Calu3 (cell line): ENCODE data around the gene CLCF1. TPM values are rescaled to one million over a fixed set of nuclear protein-coding genes. Genes with fewer than 3 reads are reported as not detected.

Experiments used
- BruUV-seq: library from RNA; stranded (reverse); fragments of 400-500 nt; replicated peaks from 2 replicates; lab custom pipeline; 2021; lab: Mats Ljungman, UMichigan
- CTCF ChIA-PET: fragments of 300-600 bp; sonication (Branson Sonifier 250); formaldehyde crosslinking; loops from one replicate; lab custom pipeline; 2022; ENCODE audit warnings: antibody characterized with exemption; lab: Charles Lee
- DNase-seq: peaks from one replicate; pipeline ENCODE4 v3.0.0; 2022
- H3K27ac Mint-ChIP-seq: one replicate; pipeline ENCODE4 v1.8.0; 2022; ENCODE audit warnings: mixed read lengths; ENCODE audit not compliant: unreplicated experiment
- H3K27me3 Mint-ChIP-seq: one replicate; pipeline ENCODE4 v1.8.0; 2022; ENCODE audit warnings: mixed read lengths; ENCODE audit not compliant: unreplicated experiment
- H3K36me3 Mint-ChIP-seq: one replicate; pipeline ENCODE4 v1.8.0; 2022; ENCODE audit warnings: mild to moderate bottlenecking, moderate library complexity, mixed read lengths; ENCODE audit not compliant: insufficient read depth, unreplicated experiment
- H3K4me1 Mint-ChIP-seq: one replicate; pipeline ENCODE4 v1.8.0; 2022; ENCODE audit warnings: mild to moderate bottlenecking, low read depth, mixed read lengths; ENCODE audit not compliant: unreplicated experiment
- H3K4me3 Mint-ChIP-seq: one replicate; pipeline ENCODE4 v1.8.0; 2022; ENCODE audit warnings: mild to moderate bottlenecking, low read depth, moderate library complexity, mixed read lengths; ENCODE audit not compliant: unreplicated experiment
- H3K9me3 Mint-ChIP-seq: one replicate; pipeline ENCODE4 v1.8.0; 2022; ENCODE audit warnings: low read depth, mixed read lengths; ENCODE audit not compliant: unreplicated experiment
- intact Hi-C: fragments of 100-400 bp; cut with micrococcal nuclease; formaldehyde crosslinking; loops from one replicate; pipeline ENCODE4 v1.10.0; 2022; ENCODE audit not compliant: unreplicated experiment
- total RNA-seq: library from RNA; stranded (reverse); gene quantifications from 2 replicates; pipeline ENCODE4 v1.2.3, GENCODE V29; 2022
- TF ChIP-seq, protein P1 (sequence below): fragments of 200-600 bp; IDR thresholded peaks from one replicate; pipeline ENCODE4 v1.8.0; 2022; ENCODE audit warnings: antibody characterized with exemption; ENCODE audit not compliant: unreplicated experiment

Gene CLCF1
- total RNA-seq, 1 experiment from 2014 or later, result 7.5 TPM

- TF ChIP-seq, protein P1, sequence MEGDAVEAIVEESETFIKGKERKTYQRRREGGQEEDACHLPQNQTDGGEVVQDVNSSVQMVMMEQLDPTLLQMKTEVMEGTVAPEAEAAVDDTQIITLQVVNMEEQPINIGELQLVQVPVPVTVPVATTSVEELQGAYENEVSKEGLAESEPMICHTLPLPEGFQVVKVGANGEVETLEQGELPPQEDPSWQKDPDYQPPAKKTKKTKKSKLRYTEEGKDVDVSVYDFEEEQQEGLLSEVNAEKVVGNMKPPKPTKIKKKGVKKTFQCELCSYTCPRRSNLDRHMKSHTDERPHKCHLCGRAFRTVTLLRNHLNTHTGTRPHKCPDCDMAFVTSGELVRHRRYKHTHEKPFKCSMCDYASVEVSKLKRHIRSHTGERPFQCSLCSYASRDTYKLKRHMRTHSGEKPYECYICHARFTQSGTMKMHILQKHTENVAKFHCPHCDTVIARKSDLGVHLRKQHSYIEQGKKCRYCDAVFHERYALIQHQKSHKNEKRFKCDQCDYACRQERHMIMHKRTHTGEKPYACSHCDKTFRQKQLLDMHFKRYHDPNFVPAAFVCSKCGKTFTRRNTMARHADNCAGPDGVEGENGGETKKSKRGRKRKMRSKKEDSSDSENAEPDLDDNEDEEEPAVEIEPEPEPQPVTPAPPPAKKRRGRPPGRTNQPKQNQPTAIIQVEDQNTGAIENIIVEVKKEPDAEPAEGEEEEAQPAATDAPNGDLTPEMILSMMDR, result no peak
- peak overlapping the region; percentile 73 for H3K27ac Mint-ChIP-seq
- H3K4me1 Mint-ChIP-seq, result peaks cover 32% of the 10 kb centered on the region
- no peaks in the 10 kb centered on the region for H3K9me3 Mint-ChIP-seq
- CTCF ChIA-PET, result interaction anchor here (0.6 to 1.7 kb wide), 4 partner anchors 10 to 219 kb away, joined by 3 to 9 read pairs (median 6); partner anchors contain the start of genes PITPNM1, POLD4 and PPP1CA
- peak overlapping the region; percentile 91 for H3K4me3 Mint-ChIP-seq
- H3K27me3 Mint-ChIP-seq, result no peaks in the 10 kb centered on the region
- DNase-seq, result no peak
- BruUV-seq, result no TSS peak
- intact Hi-C loops, result loop anchor here (5.0 kb wide), 1 partner anchor 39 kb away; the partner anchor contains the start of gene POLD4
- peaks cover 51% of the 10 kb centered on the region for H3K36me3 Mint-ChIP-seq
Measured at GRCh38 chr11:67390947-67391303, 17.5 kb upstream of the CLCF1 start.

- Mint-ChIP-seq H3K27ac (peak overlapping the region; percentile 25), H3K27me3 (no peaks in the 10 kb centered on the region), H3K4me1 (peaks cover 44% of the 10 kb centered on the region), H3K9me3 (no peaks in the 10 kb centered on the region), H3K36me3 (peaks cover 40% of the 10 kb centered on the region), H3K4me3 (peak overlapping the region; percentile 30)
- intact Hi-C loops, result loop anchor here (10.0 kb wide), 1 partner anchor 125 kb away; the partner anchor contains the start of gene GRK2
- peak; percentile 81 for DNase-seq
- TF ChIP-seq, protein P1, result peak; percentile 56
- CTCF ChIA-PET, result interaction anchor here (0.7 to 1.8 kb wide), 4 partner anchors 9 to 128 kb away, joined by 3 to 4 read pairs (median 4); partner anchors contain the start of gene PPP1CA
- BruUV-seq, result no TSS peak
Measured at GRCh38 chr11:67389477-67389876, 16.1 kb upstream of the CLCF1 start.

GRCh38 chr11:67387518-67387917 is 14.1 kb upstream of the CLCF1 start:
- DNase-seq, result no peak
- no peak overlapping the region for H3K4me3 Mint-ChIP-seq
- H3K4me1 Mint-ChIP-seq, result peaks cover 32% of the 10 kb centered on the region
- peaks cover 28% of the 10 kb centered on the region for H3K36me3 Mint-ChIP-seq
- intact Hi-C loops, result loop anchor here (10.0 kb wide), 1 partner anchor 123 kb away; the partner anchor contains the start of gene GRK2
- H3K9me3 Mint-ChIP-seq, result no peaks in the 10 kb centered on the region
- peak overlapping the region; percentile 68 for H3K27ac Mint-ChIP-seq
- H3K27me3 Mint-ChIP-seq, result no peaks in the 10 kb centered on the region
- BruUV-seq, result no TSS peak
- CTCF ChIA-PET, result interaction anchor here (0.9 to 1.2 kb wide), 2 partner anchors 30 to 33 kb away, joined by 3 to 5 read pairs; no protein-coding TSS in a partner anchor
- TF ChIP-seq, protein P1, result no peak

DNA sequence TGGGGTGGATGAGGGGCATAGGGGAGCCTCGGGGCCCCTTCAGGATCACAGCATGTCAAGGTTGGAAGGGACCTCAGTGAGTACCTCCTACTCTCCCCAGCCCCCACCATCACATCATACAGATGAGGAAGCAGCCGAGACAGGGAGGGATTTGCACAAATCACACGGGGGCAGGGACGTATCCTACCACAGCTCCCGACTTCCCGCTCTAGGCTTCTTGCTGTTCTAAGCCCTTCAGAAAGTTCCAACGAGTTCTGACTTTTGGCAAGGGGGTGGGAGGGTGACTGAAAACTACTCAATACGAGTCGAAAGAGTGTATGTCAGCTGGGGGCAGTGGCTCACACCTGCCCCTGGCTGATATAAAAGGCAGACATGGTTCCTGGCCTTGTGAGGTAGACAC is 13.7 kb upstream of the CLCF1 start:
- TF ChIP-seq, protein P1, result no peak
- peaks cover 34% of the 10 kb centered on the region for H3K4me1 Mint-ChIP-seq
- intact Hi-C loops, result loop anchor here (10.0 kb wide), 1 partner anchor 122 kb away; the partner anchor contains the start of gene GRK2
- no peaks in the 10 kb centered on the region for H3K9me3 Mint-ChIP-seq
- CTCF ChIA-PET, result interaction anchor here (0.7 to 1.1 kb wide), 2 partner anchors 9 to 34 kb away, joined by 5 read pairs; no protein-coding TSS in a partner anchor
- no TSS peak for BruUV-seq
- no peak overlapping the region for H3K4me3 Mint-ChIP-seq
- H3K27ac Mint-ChIP-seq, result peak overlapping the region; percentile 68
- peaks cover 27% of the 10 kb centered on the region for H3K36me3 Mint-ChIP-seq
- no peaks in the 10 kb centered on the region for H3K27me3 Mint-ChIP-seq
- no peak for DNase-seq
